Measurements from ENCODE around the gene DUS2. TPM values are rescaled to one million over a fixed set of nuclear protein-coding genes. Genes with fewer than 3 reads are reported as not detected.

Gene DUS2
- total and polyA plus RNA-seq, 7 donors: 3.6 to 17.3 (median 6.6) TPM

DNA sequence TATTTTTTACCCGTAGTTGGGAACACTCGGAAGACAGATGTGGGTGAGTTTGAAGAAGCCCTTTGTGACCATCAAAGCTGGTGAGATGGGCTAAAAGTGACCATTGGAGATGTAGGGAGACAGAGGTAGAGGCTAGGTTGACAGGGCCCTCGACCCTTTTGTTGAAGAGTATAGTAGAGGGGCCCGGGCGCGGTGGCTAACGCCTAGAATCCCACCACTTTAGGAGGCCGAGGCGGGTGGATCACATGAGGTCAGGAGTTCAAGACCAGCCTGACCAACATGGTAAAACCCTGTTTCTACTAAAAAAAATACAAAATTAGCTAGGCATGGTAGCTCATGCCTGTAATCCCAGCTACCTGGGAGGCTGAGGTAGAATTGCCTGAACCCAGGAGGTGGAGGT, 45.8 kb downstream of the DUS2 start:
- Histone ChIP-seq H3K36me3 (peaks cover 0 to 44% (median 0%) of the 10 kb centered on the region in 4 donors), H3K4me3 (no peak overlapping the region), H3K27me3 (no peaks in the 10 kb centered on the region), H3K4me1 (peaks cover 0 to 48% (median 18%) of the 10 kb centered on the region in 4 donors), H3K27ac (no peak overlapping the region), H3K9me3 (no peaks in the 10 kb centered on the region)
- TF ChIP-seq POLR2AphosphoS5 (IDR thresholded peaks at IDR 0.05): no peak
- intact Hi-C loops (cut with DNase I): no loop called here
- WGBS, 2 donors: 94 to 95% methylated on average over 9 of the region's 9 CpGs
- DNase-seq: no peak

DNA sequence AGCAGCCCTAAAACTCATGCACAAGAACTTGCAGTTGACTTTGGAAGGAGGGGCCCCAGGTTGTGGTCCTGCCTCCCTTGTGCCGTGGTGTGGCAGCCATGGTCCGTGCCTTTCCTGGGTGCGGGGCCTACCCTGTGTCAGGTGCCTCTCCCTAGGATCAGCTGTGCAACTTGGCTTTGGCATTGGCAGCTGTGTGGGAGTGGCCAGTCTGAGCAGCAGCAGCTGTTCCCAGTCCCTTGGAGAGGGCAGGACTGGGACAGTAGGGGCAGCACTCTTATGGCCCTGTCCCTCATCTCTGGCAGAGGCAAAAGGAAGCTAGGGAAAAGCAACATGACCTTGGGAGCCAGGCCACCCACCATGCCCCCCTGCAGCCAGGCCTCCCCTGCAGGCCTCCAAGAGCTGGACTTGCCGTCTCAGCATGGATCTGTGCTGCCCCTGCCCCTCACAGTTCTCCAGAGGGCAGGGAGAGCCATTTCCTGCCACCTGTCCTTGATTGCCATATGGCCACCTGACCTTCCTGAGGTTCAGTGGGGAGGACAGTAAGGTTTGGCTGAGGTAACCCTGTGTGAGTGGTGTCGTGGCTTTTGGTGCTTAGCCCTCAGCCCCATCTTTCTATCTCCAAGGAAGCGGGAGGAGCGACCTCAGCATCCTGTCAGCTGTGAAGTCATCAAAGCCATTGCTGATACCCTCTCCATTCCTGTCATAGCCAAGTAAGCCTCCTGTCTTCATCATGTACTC, 46.6 kb downstream of the DUS2 start:
- no peak for DNase-seq
- intact Hi-C loops (cut with DNase I): no loop called here
- no peak overlapping the region for H3K4me3 ChIP-seq
- H3K4me1 ChIP-seq: peaks cover 0 to 40% (median 15%) of the 10 kb centered on the region in 4 donors
- no peaks in the 10 kb centered on the region for H3K9me3 ChIP-seq
- TF ChIP-seq, protein P1, sequence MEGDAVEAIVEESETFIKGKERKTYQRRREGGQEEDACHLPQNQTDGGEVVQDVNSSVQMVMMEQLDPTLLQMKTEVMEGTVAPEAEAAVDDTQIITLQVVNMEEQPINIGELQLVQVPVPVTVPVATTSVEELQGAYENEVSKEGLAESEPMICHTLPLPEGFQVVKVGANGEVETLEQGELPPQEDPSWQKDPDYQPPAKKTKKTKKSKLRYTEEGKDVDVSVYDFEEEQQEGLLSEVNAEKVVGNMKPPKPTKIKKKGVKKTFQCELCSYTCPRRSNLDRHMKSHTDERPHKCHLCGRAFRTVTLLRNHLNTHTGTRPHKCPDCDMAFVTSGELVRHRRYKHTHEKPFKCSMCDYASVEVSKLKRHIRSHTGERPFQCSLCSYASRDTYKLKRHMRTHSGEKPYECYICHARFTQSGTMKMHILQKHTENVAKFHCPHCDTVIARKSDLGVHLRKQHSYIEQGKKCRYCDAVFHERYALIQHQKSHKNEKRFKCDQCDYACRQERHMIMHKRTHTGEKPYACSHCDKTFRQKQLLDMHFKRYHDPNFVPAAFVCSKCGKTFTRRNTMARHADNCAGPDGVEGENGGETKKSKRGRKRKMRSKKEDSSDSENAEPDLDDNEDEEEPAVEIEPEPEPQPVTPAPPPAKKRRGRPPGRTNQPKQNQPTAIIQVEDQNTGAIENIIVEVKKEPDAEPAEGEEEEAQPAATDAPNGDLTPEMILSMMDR (IDR thresholded peaks at IDR 0.05): no peak
- TF ChIP-seq EP300 (IDR thresholded peaks at IDR 0.05): no peak
- TF ChIP-seq POLR2A (IDR thresholded peaks at IDR 0.05): no peak
- TF ChIP-seq POLR2AphosphoS5 (IDR thresholded peaks at IDR 0.05): no peak
- 57 to 77% methylated on average over 7 of the region's 7 CpGs for WGBS, 2 donors
- H3K36me3 ChIP-seq: peaks cover 0 to 51% (median 2%) of the 10 kb centered on the region in 4 donors
- no peak overlapping the region for H3K27ac ChIP-seq
- no peaks in the 10 kb centered on the region for H3K27me3 ChIP-seq

- DNase-seq: no peak
- H3K36me3 ChIP-seq: peaks cover 0 to 56% (median 6%) of the 10 kb centered on the region in 4 donors
Measured at GRCh38 chr16:68070249-68070730, 47.2 kb downstream of the DUS2 start.

GRCh38 chr16:68070806-68071517, 47.9 kb downstream of the DUS2 start:
- no peak for TF ChIP-seq POLR2A (IDR thresholded peaks at IDR 0.05)
- TF ChIP-seq, protein P1 (IDR thresholded peaks at IDR 0.05): no peak
- no peak for TF ChIP-seq EP300 (IDR thresholded peaks at IDR 0.05)
- TF ChIP-seq POLR2AphosphoS5 (IDR thresholded peaks at IDR 0.05): no peak
- Histone ChIP-seq H3K36me3 (peaks cover 0 to 60% (median 8%) of the 10 kb centered on the region in 4 donors), H3K9me3 (no peaks in the 10 kb centered on the region), H3K4me3 (no peak overlapping the region), H3K27ac (no peak overlapping the region), H3K27me3 (no peaks in the 10 kb centered on the region), H3K4me1 (peaks cover 0 to 30% (median 11%) of the 10 kb centered on the region in 4 donors)
- intact Hi-C loops (cut with DNase I): no loop called here
- DNase-seq: no peak
- 71 to 88% methylated on average over 14 of the region's 14 CpGs for WGBS, 2 donors

More at GRCh38 chr16:68070249-68070730, 47.2 kb downstream of the DUS2 start:
- Histone ChIP-seq H3K4me3 (no peak overlapping the region), H3K4me1 (peaks cover 0 to 34% (median 12%) of the 10 kb centered on the region in 4 donors), H3K27me3 (no peaks in the 10 kb centered on the region), H3K27ac (no peak overlapping the region), H3K9me3 (no peaks in the 10 kb centered on the region)
- TF ChIP-seq POLR2A (IDR thresholded peaks at IDR 0.05): no peak
- TF ChIP-seq EP300 (IDR thresholded peaks at IDR 0.05): no peak
- TF ChIP-seq, protein P1 (IDR thresholded peaks at IDR 0.05): no peak
- no peak for TF ChIP-seq POLR2AphosphoS5 (IDR thresholded peaks at IDR 0.05)
- intact Hi-C loops (cut with DNase I): no loop called here
- 63 to 89% methylated on average over 2 of the region's 2 CpGs for WGBS, 2 donors

DNA sequence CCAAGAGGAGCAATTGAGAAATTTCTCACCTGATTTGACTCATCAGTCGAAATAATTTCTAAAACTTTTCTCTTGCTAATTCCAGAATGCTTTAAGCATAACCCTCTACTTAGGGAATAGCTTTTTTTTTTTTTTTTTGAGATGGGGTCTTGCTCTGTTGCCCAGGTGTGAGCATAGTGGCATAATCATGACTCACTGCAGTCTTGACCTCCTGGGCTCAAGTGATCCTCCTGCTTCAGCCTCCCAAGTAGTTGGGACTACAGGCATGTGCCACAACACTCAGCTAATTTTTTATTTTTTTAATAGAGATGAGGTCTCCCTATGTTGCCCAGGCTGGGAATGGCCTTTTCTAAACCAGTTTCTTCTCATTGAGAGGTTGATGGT, 48.4 kb downstream of the DUS2 start:
- no peak for DNase-seq

More for the DNA sequence above, 48.4 kb downstream of the DUS2 start:
- peaks cover 0 to 30% (median 11%) of the 10 kb centered on the region in 4 donors for H3K4me1 ChIP-seq
- TF ChIP-seq EP300 (IDR thresholded peaks at IDR 0.05) (no peak), POLR2AphosphoS5 (IDR thresholded peaks at IDR 0.05) (no peak), POLR2A (IDR thresholded peaks at IDR 0.05) (no peak)
- TF ChIP-seq, protein P1 (IDR thresholded peaks at IDR 0.05): no peak
- no peaks in the 10 kb centered on the region for H3K9me3 ChIP-seq
- H3K4me3 ChIP-seq: no peak overlapping the region
- 79 to 99% methylated on average over 1 of the region's 1 CpG for WGBS, 2 donors
- peaks cover 0 to 60% (median 10%) of the 10 kb centered on the region in 4 donors for H3K36me3 ChIP-seq
- H3K27me3 ChIP-seq: no peaks in the 10 kb centered on the region
- H3K27ac ChIP-seq: peak overlapping the region in 2 of 4 donors; percentile 47 to 64
- intact Hi-C loops (cut with DNase I): no loop called here

Measured in sigmoid colon (tissue), 7 donors.